Right kidney (tissue), 1 donor: ENCODE data around the gene PPP1CC.

ENCODE experiments used
- DNase-seq: peaks from one replicate; pipeline ENCODE4 v3.0.0-alpha.2; 2016

The PPP1CC gene

DNA sequence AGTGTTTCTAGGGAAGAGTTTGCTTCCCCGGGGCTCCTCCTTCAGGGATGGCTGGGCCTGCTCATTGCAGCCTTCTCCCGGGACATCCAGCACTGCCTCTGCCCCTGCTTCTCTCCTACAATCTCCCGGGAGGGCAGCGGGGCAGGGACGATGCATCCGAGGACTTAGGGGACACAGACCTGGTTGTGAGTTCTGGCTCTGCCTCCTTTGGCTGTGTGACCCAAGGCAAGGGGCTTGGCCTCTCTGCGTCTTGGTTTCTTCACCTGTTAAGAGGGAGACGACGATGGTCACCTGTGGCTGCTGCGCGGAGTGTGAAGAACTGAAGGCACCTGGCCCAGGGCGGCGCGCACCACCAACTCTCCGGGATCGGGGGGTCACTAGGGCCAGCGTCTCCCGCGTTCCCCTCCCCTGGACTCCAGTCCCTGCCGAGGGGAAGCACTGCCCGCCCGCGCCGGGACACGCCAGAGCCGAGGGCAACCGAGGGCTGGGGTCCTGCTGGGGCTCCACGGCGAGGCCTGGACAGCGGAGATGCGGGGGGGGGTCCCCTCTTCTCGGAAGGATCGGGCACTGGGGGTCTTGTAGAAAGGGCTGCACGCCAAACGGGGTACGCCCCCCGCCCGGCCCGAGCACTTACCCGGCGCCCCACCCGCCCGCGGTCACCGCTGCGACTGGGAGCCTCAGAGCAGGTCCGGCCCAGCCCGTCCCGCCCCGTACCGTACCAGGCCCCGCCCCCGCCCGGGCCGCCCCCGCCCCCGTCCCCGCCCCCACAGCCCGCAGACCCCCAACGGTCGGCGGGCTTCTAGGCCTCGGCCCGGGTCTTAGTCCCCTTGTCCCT lies 54.0 kb downstream of the PPP1CC start, which contains the start of gene HVCN1:
Gene HVCN1 (minus strand): TSS at position 670 of the 835 bp plus-strand sequence. CDS start 5,870 bp downstream, outside the sequence.
- DNase-seq = peak; percentile 64

DNA sequence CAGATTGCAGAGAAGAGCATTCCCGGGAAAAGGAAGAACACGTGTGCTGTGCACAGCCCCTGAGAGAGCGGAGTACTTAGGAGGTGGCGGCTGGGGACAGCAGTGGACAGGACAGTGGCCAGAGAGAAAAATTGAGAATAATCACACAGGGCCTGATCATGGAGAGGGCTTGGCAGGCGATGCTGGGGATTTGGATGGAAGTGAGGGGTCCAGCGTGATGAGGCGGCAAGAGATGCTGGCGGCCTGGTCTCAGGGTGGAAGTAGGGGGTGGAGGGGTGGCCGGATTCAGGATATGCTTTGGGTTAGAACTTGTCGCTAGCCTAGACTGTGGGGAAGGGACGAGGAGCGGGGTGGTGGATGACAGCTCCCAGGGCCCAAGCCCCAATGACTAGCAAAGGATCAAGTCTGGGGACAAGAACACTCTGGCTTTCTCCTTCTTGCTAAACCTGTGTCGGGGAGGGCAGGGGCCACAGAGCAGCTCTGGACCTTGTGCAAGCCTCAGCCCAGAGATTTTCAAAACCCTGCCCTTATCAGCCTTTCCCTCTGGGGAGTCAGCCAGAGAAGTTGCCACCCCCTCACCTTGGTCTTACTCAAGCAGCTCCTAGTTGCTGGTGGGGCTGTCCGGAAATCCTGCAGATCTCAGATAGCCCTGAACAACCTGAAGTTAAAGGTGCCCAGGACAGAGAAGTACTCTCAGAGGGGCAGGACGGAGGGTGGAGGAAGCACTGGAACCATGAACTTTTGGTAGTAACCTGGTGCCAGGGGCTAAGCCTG lies 55.1 kb downstream of the PPP1CC start:
- no peak for DNase-seq

DNA sequence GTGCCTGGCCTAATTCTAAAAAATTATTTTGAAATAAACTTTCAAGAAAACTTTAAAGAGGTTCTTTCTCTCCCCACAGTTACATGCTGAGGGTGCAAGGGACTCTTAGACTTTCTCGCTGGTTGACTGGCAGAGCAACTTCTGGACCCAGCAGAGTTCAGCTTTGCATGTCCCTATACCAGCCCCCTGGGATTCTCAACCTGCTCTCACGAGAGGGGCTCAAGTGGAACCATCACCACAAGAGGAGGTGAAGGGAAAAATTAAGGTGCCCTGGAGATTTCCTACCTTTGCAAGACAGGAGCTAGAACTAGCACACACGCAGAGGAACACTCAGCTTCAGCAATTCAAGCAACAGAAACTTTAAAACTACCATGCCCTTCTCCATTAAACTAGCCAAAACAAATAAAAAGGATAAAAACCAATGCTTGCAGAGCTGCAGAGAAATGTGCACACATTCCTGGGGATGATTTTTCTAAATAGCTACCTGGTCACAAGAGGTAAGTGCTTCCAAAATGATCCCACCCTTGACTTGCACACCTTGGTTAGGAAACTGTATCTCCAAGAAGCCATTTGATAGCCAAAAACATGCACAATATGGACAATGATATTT lies 56.3 kb downstream of the PPP1CC start:
- DNase-seq = no peak

DNA sequence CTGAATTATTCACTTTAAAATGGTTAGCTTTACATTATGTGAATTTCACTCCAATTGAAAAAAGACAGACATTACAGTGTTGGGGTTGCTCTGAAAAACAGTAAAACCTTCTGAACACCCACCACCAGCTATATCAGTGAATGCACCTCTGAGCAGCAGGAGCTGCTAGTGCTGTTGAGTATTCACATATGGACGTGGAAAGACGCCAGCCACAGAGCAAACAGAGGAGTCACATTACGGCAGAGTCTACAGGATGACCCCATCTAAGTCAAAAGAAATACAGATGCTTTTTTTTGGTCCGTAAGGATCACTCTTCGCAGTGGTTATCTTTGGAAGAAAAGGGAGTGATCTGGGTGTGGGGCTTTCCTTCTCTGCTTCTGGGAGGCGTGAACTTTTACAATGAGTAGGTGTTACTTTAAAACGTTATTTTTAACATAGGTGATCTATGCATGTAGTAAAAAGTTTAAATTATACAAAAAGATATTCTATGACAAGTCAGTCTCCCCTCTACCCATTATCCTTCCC lies 58.3 kb downstream of the PPP1CC start:
- DNase-seq = no peak

DNA sequence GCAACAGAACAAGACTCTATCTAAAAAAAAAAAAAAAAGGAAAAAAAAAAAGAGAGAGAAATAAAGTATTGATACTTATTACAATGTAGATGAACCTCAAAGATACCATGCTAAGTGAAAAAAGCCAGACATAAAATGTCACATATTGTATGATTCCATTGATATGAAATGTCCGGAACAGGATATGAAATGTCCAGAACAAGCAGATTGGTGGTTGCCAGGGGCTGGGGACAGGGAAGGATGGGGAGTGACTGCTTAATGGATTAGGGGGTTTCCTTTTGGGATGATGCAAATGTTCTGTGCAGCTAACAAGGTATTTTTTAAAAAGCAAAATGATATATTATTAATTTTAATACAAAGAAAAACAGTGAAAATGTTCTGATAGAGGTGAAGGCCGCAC lies 58.8 kb downstream of the PPP1CC start:
- no peak for DNase-seq

DNA sequence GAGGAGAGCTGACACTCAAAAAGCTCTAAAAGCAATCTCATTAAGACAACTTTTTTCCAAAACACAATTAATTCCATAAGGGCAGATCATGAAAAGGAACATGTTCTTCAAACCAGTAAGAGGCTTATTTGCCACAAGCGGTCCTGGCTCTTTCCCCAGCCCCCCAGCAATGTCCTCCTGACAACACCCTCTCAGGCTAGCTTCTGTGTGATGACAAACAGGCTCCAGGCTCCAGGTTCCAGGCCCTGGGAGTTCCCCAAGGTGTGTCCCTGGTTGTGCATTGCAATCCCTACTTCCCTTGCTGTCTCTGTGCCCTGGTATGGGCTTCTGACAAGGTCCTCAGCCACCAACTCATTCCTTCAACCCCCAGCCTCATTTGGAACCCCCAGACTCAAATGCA lies 62.7 kb downstream of the PPP1CC start:
- DNase-seq = no peak

DNA sequence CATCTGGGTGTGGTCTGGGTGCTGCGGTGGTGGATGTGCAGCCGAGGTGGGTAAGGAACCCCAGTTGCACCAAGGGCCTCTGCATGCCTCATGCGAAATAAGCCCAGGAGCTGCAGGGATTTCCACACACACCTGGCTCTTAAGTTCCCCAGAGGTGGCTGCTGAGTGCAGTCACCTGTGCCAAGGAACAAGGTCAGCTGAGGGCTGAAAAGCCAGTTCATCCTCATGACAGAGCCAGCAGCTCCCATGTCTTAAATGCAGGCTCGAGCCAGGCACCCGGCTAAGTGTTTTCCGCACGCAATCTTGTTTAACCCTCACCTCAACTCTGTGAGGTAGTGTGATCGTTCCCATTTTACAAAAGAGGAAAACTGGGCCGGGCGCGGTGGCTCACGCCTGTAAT lies 63.5 kb downstream of the PPP1CC start:
- no peak for DNase-seq

DNA sequence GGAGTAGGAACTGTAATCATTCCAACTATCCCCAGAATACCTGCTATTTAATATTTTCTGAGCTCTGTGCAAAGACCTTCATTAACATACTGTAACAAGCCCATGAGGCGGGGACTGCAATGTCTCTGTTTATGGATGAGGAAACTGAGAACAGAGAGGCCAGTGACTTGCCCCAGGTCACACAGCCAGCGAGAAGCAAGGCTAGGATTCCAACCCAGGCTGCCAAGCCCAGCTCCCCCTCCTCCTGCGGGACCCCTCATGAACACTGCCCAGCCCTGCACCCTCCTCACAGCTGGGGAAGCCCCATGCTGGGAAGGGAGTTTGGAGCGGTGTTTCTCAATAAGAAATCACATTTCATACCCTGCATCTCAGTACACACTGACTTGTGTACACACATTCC lies 64.7 kb downstream of the PPP1CC start:
- DNase-seq = no peak

DNA sequence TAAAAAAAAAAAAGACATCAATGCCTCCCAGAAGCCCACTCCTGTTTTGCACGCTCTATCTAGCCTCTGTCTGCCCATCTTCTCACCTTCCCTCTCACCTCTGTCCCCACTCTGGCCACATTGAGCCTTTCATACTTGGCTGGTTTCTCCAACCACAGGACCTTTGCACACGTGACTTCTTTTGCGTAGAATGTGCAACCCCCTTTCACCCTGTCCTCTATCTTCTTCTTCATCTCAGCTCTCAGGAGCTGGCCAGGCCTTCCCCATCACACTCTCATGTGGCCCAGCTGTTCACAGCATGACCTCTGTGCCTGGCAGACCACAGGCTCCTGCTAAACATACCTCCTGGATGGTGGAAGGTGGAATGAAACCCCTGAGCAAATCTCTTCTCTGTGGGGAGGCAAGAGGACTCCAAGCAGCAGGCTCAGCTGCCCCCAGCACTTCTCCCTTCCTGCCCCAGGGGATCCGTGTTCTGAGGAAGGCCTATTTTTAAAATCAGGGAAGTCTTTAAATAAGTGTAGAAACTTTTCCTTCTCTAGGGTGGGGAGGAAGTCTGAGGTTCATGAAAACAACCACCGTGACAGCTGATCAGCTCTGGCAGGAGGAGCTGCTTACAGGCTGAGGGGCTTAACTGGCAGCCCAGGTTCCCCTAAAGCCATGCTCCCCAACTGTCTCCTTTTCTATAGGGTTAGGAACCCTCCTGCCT lies 65.3 kb downstream of the PPP1CC start:
- no peak for DNase-seq

DNA sequence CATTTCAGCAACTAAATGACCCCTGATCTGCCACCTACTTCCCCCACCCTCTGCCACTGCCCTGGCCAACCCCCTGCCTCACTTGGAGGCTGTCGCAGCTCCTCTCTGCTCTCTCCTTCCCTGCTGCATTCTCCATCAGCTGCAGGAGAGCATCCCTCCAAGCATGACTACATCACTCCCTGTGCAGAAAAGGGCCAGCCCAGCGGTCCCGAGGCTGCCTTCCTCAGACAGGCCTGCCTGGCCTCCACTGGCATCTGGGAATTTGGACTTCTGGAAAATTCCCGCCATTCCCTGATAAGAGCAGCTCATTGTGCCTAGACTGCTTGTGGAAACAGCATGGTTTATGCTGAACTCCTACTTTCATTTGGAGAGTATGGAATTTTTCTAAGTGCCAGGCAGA lies 66.5 kb downstream of the PPP1CC start:
- no peak for DNase-seq

DNA sequence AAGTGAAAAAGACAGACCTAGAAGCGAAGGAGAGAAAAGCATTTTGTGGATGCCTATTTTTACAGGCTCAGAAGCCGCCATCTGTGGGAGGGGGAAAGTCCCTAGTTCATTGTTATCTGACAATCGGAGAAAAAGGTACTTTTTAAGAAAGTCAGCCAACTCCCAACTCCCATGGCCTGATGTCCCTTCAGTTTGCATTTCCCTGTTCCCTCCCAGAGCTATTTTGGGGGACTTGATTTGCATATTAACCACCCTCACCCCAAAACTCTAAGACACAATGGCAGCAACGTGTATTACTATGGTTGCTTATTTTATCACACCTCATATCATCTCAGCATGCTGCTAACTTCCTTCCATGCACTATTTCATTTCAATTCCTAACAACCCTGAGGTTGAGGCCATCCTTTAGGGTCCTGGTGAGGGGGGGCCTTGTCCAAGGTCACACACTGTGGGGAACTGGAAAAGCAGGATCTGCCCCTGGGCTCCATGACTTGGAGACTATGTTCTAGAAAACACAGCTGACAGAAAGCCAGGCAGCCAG lies 72.5 kb downstream of the PPP1CC start:
- DNase-seq = no peak
